Brain microvascular endothelial cell (primary cell): ENCODE results near the gene PTPRD.

Source experiments
- DNase-seq: peaks from one replicate; pipeline ENCODE4 v3.0.0-alpha.2; 2020
- H3K27ac ChIP-seq: fragments of 250-450 bp; sonication (Bioruptor Pico); 2 replicates; pipeline ENCODE4 v1.5.1; 2020; ENCODE audit warnings: mild to moderate bottlenecking, moderate library complexity
- H3K27me3 ChIP-seq: fragments of 250-450 bp; sonication (Bioruptor Pico); replicated peaks from 2 replicates; pipeline ENCODE4 v1.5.1; 2020; ENCODE audit warnings: mild to moderate bottlenecking
- H3K36me3 ChIP-seq: fragments of 250-450 bp; sonication (Bioruptor Pico); replicated peaks from 2 replicates; pipeline ENCODE4 v1.5.1; 2020; ENCODE audit warnings: mild to moderate bottlenecking
- H3K4me3 ChIP-seq: 2 replicates; pipeline ENCODE4 v1.5.1; 2011; ENCODE audit warnings: low read depth, mild to moderate bottlenecking, control low read depth, low read length, moderate library complexity
- CTCF ChIP-seq: IDR thresholded peaks from 2 replicates; pipeline ENCODE4 v1.5.1; 2011; ENCODE audit warnings: low read depth, mild to moderate bottlenecking, moderate library complexity, low read length, control low read depth, inconsistent platforms; ENCODE audit errors: missing control alignments
- in situ Hi-C: cut with HindIII; loops from 2 replicates; pipeline ENCODE4 v1.10.0; 2017; ENCODE audit warnings: low sequenced_read_pairs, low pct_ligation_motif_present

PTPRD gene

DNA sequence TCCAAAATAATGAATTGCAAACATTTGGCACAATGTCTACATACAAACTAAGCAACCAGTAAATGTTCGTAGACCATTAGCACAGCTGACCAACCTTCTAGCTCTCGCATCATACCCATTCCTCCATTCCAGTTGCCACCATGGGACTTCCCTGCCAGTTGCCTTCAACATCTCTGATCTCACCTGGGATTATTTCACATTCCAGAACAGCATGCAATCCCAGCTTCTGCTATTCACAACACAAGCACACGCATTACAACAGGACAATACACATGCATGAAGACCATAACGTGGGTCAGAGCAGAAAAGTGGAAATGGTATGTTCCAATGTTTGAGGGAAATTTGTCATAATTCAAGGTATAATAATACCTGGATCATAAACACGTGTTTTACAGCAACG is 1965.0 kb downstream of the PTPRD start:
- no peak overlapping the region for H3K27ac ChIP-seq
- DNase-seq, result no peak
- TF ChIP-seq CTCF, result no peak
- in situ Hi-C loops, result no loop called here
- H3K27me3 ChIP-seq, result no peaks in the 10 kb centered on the region
- no peaks in the 10 kb centered on the region for H3K36me3 ChIP-seq
- H3K4me3 ChIP-seq, result no peak overlapping the region

GRCh38 chr9:8644571-8644970 is 1968.2 kb downstream of the PTPRD start:
- Histone ChIP-seq H3K36me3 (no peaks in the 10 kb centered on the region), H3K27me3 (no peaks in the 10 kb centered on the region), H3K27ac (no peak overlapping the region), H3K4me3 (no peak overlapping the region)
- in situ Hi-C loops, result no loop called here
- TF ChIP-seq CTCF, result no peak
- no peak for DNase-seq

DNA sequence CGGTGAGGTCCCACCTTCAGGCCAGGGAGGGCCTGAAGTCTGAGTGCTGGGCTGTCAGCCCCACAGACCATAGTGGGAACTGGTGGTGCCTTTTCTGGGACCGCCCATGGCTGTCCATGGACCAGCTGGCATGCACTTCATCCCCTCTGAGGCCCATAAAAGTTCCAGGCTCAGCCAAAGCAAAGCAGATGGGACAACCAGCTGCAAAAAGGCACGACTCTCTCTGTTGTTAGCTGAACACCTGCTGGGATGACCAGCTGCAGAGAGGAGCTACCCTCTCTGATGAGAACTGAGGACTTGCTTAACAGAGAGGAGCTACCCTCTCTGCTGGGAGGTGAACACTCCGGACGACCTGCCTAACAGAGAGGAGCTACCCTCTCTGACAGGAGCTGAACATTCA is 1968.9 kb downstream of the PTPRD start:
- in situ Hi-C loops, result no loop called here
- no peak for DNase-seq
- no peak overlapping the region for H3K27ac ChIP-seq
- no peaks in the 10 kb centered on the region for H3K36me3 ChIP-seq
- no peaks in the 10 kb centered on the region for H3K27me3 ChIP-seq
- TF ChIP-seq CTCF, result no peak
- no peak overlapping the region for H3K4me3 ChIP-seq

DNA sequence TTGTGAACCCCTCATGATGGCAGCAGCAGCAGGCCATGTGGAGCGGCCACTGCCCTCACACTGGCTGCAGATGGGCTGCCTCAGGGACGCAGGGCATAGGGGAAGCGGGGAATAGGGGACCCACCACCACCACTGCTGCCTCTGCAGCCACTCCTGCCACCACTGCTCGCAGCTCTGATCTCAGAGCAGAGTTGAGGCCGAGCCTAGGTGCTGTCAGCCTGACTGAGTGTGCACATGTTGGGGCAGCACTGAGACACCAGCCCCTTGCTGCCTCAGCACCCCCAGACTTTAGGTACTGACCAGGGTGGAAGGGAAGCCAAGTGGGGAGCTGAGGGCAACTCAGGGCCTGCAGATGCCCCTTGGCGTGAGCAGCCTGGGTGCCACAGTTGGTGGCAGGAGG is 1969.3 kb downstream of the PTPRD start:
- DNase-seq, result no peak
- no peaks in the 10 kb centered on the region for H3K36me3 ChIP-seq
- no peak overlapping the region for H3K4me3 ChIP-seq
- no peak for TF ChIP-seq CTCF
- in situ Hi-C loops, result no loop called here
- H3K27ac ChIP-seq, result no peak overlapping the region
- H3K27me3 ChIP-seq, result no peaks in the 10 kb centered on the region

DNA sequence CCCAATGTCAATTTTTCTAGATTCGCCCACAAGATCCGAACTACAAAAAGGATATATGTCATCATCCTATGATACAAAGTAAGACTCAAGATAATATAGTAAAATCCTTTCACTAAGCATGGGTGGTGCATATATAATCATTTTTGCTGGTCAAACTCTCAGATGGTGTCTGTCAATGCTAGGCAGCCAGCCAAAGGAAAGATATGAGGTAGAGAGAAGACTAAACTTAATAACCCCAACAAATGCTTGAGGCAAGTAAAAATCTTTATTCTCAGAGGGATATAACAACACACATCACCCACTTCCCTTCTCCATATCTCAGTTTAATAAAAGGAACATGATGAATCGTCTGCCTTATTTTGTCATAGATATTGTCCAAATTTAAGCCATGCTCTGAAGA is 1972.0 kb downstream of the PTPRD start:
- no peak for TF ChIP-seq CTCF
- Histone ChIP-seq H3K36me3 (no peaks in the 10 kb centered on the region), H3K4me3 (no peak overlapping the region), H3K27ac (no peak overlapping the region), H3K27me3 (no peaks in the 10 kb centered on the region)
- DNase-seq, result no peak
- in situ Hi-C loops, result no loop called here

DNA sequence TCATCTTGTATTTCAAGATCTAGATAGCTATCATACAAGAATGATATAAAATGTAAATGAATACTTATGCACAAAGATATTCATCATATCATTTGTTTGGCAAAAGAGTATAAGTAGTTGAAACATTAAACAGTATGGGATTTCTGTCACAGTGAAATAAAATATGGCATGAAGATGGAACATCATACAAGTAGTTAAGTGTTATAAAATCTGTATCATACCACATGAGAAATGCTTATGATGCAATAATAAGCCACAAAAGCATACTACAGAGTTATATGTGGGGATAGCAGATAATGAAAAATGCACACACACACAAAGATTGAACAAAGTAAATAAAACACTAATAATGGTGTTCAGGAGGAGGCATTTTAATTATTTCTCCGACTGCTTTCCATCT is 1975.2 kb downstream of the PTPRD start:
- no peak overlapping the region for H3K27ac ChIP-seq
- no peak for TF ChIP-seq CTCF
- H3K27me3 ChIP-seq, result no peaks in the 10 kb centered on the region
- in situ Hi-C loops, result no loop called here
- H3K4me3 ChIP-seq, result no peak overlapping the region
- no peaks in the 10 kb centered on the region for H3K36me3 ChIP-seq
- no peak for DNase-seq
